GM12878 (cell line): Measurements from ENCODE around the gene MPC1L. TPM values are rescaled to one million over a fixed set of nuclear protein-coding genes. Genes with fewer than 3 reads are reported as not detected.

Source experiments
- ATAC-seq: fragments of 200-7000 bp; cut with Tn5 transposase; 3 replicates; pipeline ENCODE4 v1.9.1; 2020; ENCODE audit warnings: mild to moderate bottlenecking, moderate library complexity
- BruUV-seq: library from RNA; stranded (reverse); fragments of 400-500 nt; replicated peaks from 2 replicates; lab custom pipeline; 2021; lab: Mats Ljungman, UMichigan
- CTCF ChIA-PET: fragments of 300-600 bp; sonication (Branson Sonifier 250); formaldehyde crosslinking; extraction: SDS; loops from one replicate; lab custom pipeline; 2021; ENCODE audit warnings: inconsistent platforms; lab: Yijun Ruan, JAX
- POLR2A ChIA-PET: fragments of 350-600 bp; formaldehyde crosslinking; extraction: SDS; loops from one replicate; lab custom pipeline; 2021; ENCODE audit warnings: inconsistent platforms; lab: Charles Lee
- RAD21 ChIA-PET: fragments of 300-600 bp; sonication (Branson Sonifier 250); formaldehyde crosslinking; loops from one replicate; lab custom pipeline; 2023; ENCODE audit warnings: antibody characterized with exemption; ENCODE audit not compliant: unreplicated experiment; lab: Charles Lee
- SMC1A ChIA-PET: fragments of 300-600 bp; sonication (Branson Sonifier 250); formaldehyde crosslinking; loops from one replicate; lab custom pipeline; 2023; ENCODE audit not compliant: unreplicated experiment, uncharacterized antibody; lab: Charles Lee
- DNase-seq: peaks from one replicate; pipeline ENCODE4 v3.0.0-alpha.2; 2011; ENCODE audit warnings: low read depth, low spot score
- FAIRE-seq: peaks from 3 replicates; lab custom pipeline; 2011; peaks lifted over from hg19 to GRCh38; lab: Jason Lieb, UNC
- H2AFZ ChIP-seq: 2 replicates; pipeline ENCODE4 v1.6.0; 2011; ENCODE audit warnings: low read depth, low read length, control low read depth; ENCODE audit not compliant: control insufficient read depth
- H3K27ac ChIP-seq: 2 replicates; pipeline ENCODE4 v1.5.1; 2011; ENCODE audit warnings: control low read depth; ENCODE audit not compliant: control insufficient read depth, insufficient read depth
- H3K27me3 ChIP-seq, 2 experiments: replicated peaks in 1 of 2; 2 replicates each; pipeline versions ENCODE4 v1.6.0 to v1.6.1; 2011; ENCODE audit warnings: low read length in 1 of 2; ENCODE audit not compliant: control insufficient read depth in 2 of 2, insufficient read depth in 2 of 2
- H3K36me3 ChIP-seq, 2 experiments: 2 replicates each; pipeline ENCODE4 v1.5.1; 2011; ENCODE audit warnings: low read length in 1 of 2; ENCODE audit not compliant: control insufficient read depth in 2 of 2, insufficient read depth in 2 of 2
- H3K4me1 ChIP-seq: 2 replicates; pipeline ENCODE4 v1.6.1; 2011; ENCODE audit warnings: mild to moderate bottlenecking, low read length, moderate library complexity, mixed read lengths; ENCODE audit not compliant: control insufficient read depth, insufficient read depth
- H3K4me2 ChIP-seq: 2 replicates; pipeline ENCODE4 v1.6.0; 2011; ENCODE audit warnings: control low read depth; ENCODE audit not compliant: control insufficient read depth, insufficient read depth
- H3K4me3 ChIP-seq: fragments of 200-600 bp; sonication (generic); 2 replicates; pipeline ENCODE4 v1.5.1; 2016
- H3K79me2 ChIP-seq: 2 replicates; pipeline ENCODE4 v1.6.0; 2011; ENCODE audit warnings: low read length; ENCODE audit not compliant: control insufficient read depth, insufficient read depth
- H3K9ac ChIP-seq: 2 replicates; pipeline ENCODE4 v1.8.0; 2011; ENCODE audit warnings: low read length, control low read depth, mixed read lengths; ENCODE audit not compliant: control insufficient read depth, insufficient read depth
- H3K9me3 ChIP-seq: replicated peaks from 3 replicates; pipeline ENCODE4 v1.5.1; 2011; ENCODE audit warnings: mild to moderate bottlenecking, low read length; ENCODE audit not compliant: control insufficient read depth, insufficient read depth
- H4K20me1 ChIP-seq: 2 replicates; pipeline ENCODE4 v1.6.0; 2011; ENCODE audit not compliant: control insufficient read depth, insufficient read depth
- GABPA ChIP-seq: IDR thresholded peaks from 2 replicates; pipeline ENCODE4 v1.6.1; 2014; ENCODE audit warnings: antibody characterized with exemption, low read depth, mild to moderate bottlenecking, inconsistent platforms
- IRF4 ChIP-seq: IDR thresholded peaks from 2 replicates; pipeline ENCODE4 v1.6.1; 2011; ENCODE audit warnings: low read depth, low read length
- MEF2B ChIP-seq: fragments of 450-650 bp; IDR thresholded peaks from 2 replicates; pipeline ENCODE4 v1.6.1; 2018; ENCODE audit warnings: mild to moderate bottlenecking, moderate library complexity; ENCODE audit not compliant: partially characterized antibody, poor library complexity, severe bottlenecking
- PML ChIP-seq: IDR thresholded peaks from 2 replicates; pipeline ENCODE4 v1.6.1; 2012; ENCODE audit warnings: low read length, inconsistent platforms
- RFX5 ChIP-seq: IDR thresholded peaks from 2 replicates; pipeline ENCODE4 v1.6.1; 2011; ENCODE audit warnings: low read depth, low read length, improper control_type of control experiment
- SPI1 ChIP-seq: IDR thresholded peaks from 2 replicates; pipeline ENCODE4 v1.6.1; 2011; ENCODE audit warnings: low read depth, mild to moderate bottlenecking, low read length, moderate library complexity, borderline replicate concordance; ENCODE audit not compliant: insufficient read depth
- YY1 ChIP-seq: IDR thresholded peaks from 2 replicates; pipeline ENCODE4 v1.6.1; 2011; ENCODE audit warnings: low read depth, mild to moderate bottlenecking, low read length
- WGBS: methylation state at CpG from one replicate; pipeline ENCODE4 v1.1.6; 2016; ENCODE audit warnings: low lambda C conversion rate; ENCODE audit not compliant: insufficient replicate concordance, insufficient coverage; ENCODE audit errors: missing lambda C conversion rate; 5-methylcytosine and 5-hydroxymethylcytosine counted together
- in situ Hi-C: fragments of 300-500 bp; cut with MboI; formaldehyde crosslinking; loops from 9 replicates; pipeline ENCODE4 v1.14.3; 2018; ENCODE audit warnings: mixed read lengths
- intact Hi-C: fragments of 100-400 bp; cut with micrococcal nuclease; formaldehyde crosslinking; loops from one replicate; pipeline ENCODE4 v1.14.2; 2022; ENCODE audit not compliant: unreplicated experiment
- polyA plus RNA-seq, 11 experiments: library from polyadenylated mRNA; depleted of rRNA in 4 of 11; unstranded in 6 of 11; stranded (reverse) in 5 of 11; fragments of >200 nt; fragmentation: Nextera tagmentation in 4 of 11; fragmentation: Illumina TruSeq in 1 of 11; extraction: Ambion mirVana in 4 of 11; extraction: Trizol in 1 of 11; gene quantifications; 1 replicate in 1 of 11; 2 replicates in 10 of 11; pipeline versions ENCODE4 v1.2.1 to v1.2.3, GENCODE V29; 2011 to 2016; ENCODE audit warnings: inconsistent platforms in 2 of 11, missing spikeins in 2 of 11, low read depth in 1 of 11
- total RNA-seq, 4 experiments: library from RNA; depleted of rRNA in 3 of 4; stranded (reverse); fragments of >200 nt in 3 of 4; fragmentation: Illumina TruSeq in 1 of 4; extraction: Trizol in 1 of 4; gene quantifications; 2 replicates each; pipeline versions ENCODE4 v1.2.1 to v1.2.3, GENCODE V29; 2013 to 2021
- TF ChIP-seq, protein P1 (sequence below): fragments of 450-650 bp; IDR thresholded peaks from 2 replicates; pipeline ENCODE4 v1.6.1; 2017; ENCODE audit warnings: low read depth, mild to moderate bottlenecking, moderate library complexity
- TF ChIP-seq, protein P2 (sequence below): fragments of 450-650 bp; IDR thresholded peaks from 2 replicates; pipeline ENCODE4 v1.6.1; 2017; ENCODE audit warnings: mild to moderate bottlenecking, moderate library complexity
- TF ChIP-seq, protein P3 (sequence below): IDR thresholded peaks from 2 replicates; pipeline ENCODE4 v1.6.1; 2012; ENCODE audit warnings: low read depth, low read length, improper control_type of control experiment
- TF ChIP-seq, protein P4 (sequence below): fragments of 450-650 bp; IDR thresholded peaks from 2 replicates; pipeline ENCODE4 v1.6.1; 2017; ENCODE audit warnings: borderline replicate concordance
- TF ChIP-seq, protein P5 (sequence below): IDR thresholded peaks from 2 replicates; pipeline ENCODE4 v1.6.1; 2012; ENCODE audit warnings: improper control_type of control experiment, low read depth, low read length; ENCODE audit not compliant: insufficient replicate concordance

Gene MPC1L
- total and polyA plus RNA-seq, 10 of the 15 experiments (the other 5 are each of a cell fraction or from before 2014, with no cell fraction given) = not detected

DNA sequence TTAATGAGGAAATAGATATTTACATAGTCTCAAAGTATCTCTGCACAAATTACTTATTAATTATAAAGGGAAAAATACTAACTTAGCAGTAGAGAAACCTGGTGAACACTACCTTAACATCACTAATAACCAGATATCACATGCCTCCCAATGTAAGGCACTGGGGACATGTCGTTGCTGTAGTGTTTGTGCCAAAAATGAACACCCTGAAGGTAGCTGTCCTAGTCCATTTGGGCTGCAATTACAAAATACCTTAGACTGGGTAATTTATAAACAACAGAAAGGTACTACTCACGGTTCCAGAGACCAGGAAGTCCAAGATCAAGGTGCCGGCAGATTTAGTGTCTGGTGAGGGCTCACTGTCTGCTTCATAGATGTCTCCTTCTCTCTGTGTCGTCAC, 10.7 kb upstream of the MPC1L start:
- no peak for DNase-seq
- H4K20me1 ChIP-seq = no peaks in the 10 kb centered on the region
- no peaks in the 10 kb centered on the region for H3K36me3 ChIP-seq
- H3K79me2 ChIP-seq = no peaks in the 10 kb centered on the region
- no peak overlapping the region for H3K4me2 ChIP-seq
- ChIA-PET CTCF (no interaction called here), RAD21 (no interaction called here), POLR2A (no interaction called here), SMC1A (interaction anchor here (1.1 kb wide), 1 partner anchor 13 kb away, joined by 3 read pairs; no protein-coding TSS in a partner anchor)
- no peak overlapping the region for H3K4me3 ChIP-seq
- WGBS = 48% methylated on average over 4 of the region's 4 CpGs
- H3K4me1 ChIP-seq = no peaks in the 10 kb centered on the region
- H3K27ac ChIP-seq = no peak overlapping the region
- no peak for ATAC-seq
- in situ Hi-C loops (no loop called here), intact Hi-C loops (no loop called here)
- no peak overlapping the region for H2AFZ ChIP-seq
- BruUV-seq = no TSS peak
- H3K9me3 ChIP-seq = no peaks in the 10 kb centered on the region
- no peak for FAIRE-seq
- H3K9ac ChIP-seq = no peak overlapping the region
- no peaks in the 10 kb centered on the region for H3K27me3 ChIP-seq
- TF ChIP-seq IRF4 = no peak
- TF ChIP-seq, protein P1, sequence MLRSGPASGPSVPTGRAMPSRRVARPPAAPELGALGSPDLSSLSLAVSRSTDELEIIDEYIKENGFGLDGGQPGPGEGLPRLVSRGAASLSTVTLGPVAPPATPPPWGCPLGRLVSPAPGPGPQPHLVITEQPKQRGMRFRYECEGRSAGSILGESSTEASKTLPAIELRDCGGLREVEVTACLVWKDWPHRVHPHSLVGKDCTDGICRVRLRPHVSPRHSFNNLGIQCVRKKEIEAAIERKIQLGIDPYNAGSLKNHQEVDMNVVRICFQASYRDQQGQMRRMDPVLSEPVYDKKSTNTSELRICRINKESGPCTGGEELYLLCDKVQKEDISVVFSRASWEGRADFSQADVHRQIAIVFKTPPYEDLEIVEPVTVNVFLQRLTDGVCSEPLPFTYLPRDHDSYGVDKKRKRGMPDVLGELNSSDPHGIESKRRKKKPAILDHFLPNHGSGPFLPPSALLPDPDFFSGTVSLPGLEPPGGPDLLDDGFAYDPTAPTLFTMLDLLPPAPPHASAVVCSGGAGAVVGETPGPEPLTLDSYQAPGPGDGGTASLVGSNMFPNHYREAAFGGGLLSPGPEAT = no peak
- no peak for TF ChIP-seq SPI1
- TF ChIP-seq, protein P2, sequence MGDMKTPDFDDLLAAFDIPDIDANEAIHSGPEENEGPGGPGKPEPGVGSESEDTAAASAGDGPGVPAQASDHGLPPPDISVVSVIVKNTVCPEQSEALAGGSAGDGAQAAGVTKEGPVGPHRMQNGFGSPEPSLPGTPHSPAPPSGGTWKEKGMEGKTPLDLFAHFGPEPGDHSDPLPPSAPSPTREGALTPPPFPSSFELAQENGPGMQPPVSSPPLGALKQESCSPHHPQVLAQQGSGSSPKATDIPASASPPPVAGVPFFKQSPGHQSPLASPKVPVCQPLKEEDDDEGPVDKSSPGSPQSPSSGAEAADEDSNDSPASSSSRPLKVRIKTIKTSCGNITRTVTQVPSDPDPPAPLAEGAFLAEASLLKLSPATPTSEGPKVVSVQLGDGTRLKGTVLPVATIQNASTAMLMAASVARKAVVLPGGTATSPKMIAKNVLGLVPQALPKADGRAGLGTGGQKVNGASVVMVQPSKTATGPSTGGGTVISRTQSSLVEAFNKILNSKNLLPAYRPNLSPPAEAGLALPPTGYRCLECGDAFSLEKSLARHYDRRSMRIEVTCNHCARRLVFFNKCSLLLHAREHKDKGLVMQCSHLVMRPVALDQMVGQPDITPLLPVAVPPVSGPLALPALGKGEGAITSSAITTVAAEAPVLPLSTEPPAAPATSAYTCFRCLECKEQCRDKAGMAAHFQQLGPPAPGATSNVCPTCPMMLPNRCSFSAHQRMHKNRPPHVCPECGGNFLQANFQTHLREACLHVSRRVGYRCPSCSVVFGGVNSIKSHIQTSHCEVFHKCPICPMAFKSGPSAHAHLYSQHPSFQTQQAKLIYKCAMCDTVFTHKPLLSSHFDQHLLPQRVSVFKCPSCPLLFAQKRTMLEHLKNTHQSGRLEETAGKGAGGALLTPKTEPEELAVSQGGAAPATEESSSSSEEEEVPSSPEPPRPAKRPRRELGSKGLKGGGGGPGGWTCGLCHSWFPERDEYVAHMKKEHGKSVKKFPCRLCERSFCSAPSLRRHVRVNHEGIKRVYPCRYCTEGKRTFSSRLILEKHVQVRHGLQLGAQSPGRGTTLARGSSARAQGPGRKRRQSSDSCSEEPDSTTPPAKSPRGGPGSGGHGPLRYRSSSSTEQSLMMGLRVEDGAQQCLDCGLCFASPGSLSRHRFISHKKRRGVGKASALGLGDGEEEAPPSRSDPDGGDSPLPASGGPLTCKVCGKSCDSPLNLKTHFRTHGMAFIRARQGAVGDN = no peak
- TF ChIP-seq, protein P3, sequence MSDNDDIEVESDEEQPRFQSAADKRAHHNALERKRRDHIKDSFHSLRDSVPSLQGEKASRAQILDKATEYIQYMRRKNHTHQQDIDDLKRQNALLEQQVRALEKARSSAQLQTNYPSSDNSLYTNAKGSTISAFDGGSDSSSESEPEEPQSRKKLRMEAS = no peak
- TF ChIP-seq, protein P4, sequence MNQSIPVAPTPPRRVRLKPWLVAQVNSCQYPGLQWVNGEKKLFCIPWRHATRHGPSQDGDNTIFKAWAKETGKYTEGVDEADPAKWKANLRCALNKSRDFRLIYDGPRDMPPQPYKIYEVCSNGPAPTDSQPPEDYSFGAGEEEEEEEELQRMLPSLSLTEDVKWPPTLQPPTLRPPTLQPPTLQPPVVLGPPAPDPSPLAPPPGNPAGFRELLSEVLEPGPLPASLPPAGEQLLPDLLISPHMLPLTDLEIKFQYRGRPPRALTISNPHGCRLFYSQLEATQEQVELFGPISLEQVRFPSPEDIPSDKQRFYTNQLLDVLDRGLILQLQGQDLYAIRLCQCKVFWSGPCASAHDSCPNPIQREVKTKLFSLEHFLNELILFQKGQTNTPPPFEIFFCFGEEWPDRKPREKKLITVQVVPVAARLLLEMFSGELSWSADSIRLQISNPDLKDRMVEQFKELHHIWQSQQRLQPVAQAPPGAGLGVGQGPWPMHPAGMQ = no peak
- no peak for TF ChIP-seq RFX5
- TF ChIP-seq YY1 = no peak
- no peak for TF ChIP-seq PML
- TF ChIP-seq, protein P5, sequence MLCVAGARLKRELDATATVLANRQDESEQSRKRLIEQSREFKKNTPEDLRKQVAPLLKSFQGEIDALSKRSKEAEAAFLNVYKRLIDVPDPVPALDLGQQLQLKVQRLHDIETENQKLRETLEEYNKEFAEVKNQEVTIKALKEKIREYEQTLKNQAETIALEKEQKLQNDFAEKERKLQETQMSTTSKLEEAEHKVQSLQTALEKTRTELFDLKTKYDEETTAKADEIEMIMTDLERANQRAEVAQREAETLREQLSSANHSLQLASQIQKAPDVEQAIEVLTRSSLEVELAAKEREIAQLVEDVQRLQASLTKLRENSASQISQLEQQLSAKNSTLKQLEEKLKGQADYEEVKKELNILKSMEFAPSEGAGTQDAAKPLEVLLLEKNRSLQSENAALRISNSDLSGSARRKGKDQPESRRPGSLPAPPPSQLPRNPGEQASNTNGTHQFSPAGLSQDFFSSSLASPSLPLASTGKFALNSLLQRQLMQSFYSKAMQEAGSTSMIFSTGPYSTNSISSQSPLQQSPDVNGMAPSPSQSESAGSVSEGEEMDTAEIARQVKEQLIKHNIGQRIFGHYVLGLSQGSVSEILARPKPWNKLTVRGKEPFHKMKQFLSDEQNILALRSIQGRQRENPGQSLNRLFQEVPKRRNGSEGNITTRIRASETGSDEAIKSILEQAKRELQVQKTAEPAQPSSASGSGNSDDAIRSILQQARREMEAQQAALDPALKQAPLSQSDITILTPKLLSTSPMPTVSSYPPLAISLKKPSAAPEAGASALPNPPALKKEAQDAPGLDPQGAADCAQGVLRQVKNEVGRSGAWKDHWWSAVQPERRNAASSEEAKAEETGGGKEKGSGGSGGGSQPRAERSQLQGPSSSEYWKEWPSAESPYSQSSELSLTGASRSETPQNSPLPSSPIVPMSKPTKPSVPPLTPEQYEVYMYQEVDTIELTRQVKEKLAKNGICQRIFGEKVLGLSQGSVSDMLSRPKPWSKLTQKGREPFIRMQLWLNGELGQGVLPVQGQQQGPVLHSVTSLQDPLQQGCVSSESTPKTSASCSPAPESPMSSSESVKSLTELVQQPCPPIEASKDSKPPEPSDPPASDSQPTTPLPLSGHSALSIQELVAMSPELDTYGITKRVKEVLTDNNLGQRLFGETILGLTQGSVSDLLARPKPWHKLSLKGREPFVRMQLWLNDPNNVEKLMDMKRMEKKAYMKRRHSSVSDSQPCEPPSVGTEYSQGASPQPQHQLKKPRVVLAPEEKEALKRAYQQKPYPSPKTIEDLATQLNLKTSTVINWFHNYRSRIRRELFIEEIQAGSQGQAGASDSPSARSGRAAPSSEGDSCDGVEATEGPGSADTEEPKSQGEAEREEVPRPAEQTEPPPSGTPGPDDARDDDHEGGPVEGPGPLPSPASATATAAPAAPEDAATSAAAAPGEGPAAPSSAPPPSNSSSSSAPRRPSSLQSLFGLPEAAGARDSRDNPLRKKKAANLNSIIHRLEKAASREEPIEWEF = no peak
- TF ChIP-seq GABPA = no peak
- no peak for TF ChIP-seq MEF2B
